Hypothalamus (tissue), 51 donors: ENCODE data around the gene MYOM1.

Source experiments
- DNase-seq, 51 donors: peaks; one replicate each; lab custom pipeline; 2025; lab: John Stamatoyannopoulos, UW

The MYOM1 gene

DNA sequence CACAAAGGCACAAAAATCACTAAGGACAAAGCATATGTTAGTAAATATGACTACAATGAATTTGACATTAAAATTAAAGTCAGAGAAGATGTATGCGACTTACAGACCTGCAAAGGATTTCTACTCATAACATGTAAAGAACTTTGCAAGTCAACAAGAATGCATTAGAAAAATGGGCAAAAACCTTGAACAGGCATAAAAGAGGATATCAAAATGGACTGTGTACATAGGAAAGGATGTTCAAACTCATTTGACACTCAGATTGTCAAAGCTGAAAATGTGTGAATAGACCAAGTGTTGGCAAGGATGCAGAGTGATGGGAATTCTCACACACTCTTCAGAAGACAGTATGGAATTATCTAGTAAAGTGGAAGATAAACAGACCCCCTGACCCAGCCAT is 94.9 kb downstream of the MYOM1 start:
- no peak for DNase-seq

DNA sequence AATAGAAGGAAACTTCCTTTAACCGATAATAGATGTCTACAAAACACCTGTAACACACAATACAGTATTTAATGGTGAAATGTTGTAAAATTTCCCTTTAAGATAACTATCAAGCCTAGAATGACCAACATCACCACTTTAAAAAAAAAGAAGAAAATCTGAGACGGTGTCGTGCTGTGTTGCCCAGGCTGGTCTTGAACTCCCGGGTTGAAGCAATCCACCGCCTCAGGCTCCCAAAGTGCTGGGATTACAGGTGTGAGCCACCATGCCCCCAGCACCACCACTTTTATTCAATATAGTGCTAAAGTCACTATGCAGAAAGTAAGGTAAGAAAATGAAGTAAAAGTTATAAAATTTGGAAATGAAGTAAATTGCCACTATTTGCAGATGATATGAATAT is 96.9 kb downstream of the MYOM1 start:
- no peak for DNase-seq

DNA sequence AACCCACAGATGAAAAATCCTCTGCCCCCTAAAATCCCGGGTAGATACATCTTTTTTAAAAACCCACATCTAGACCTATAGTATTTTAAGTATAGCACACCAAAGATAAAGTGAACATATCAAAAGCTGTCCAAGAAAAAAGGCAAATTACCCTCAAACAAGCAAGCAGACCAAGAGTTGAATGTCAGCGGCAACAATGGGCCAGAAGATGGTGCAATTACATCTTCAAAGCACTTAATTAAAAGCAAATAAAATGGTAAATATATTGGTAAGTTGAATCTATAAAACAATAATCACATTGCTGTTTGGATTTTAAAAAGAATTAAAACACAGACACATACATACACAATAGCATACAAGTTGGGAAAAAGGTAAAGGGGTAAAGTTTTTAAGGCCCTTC is 98.5 kb downstream of the MYOM1 start:
- no peak for DNase-seq

DNA sequence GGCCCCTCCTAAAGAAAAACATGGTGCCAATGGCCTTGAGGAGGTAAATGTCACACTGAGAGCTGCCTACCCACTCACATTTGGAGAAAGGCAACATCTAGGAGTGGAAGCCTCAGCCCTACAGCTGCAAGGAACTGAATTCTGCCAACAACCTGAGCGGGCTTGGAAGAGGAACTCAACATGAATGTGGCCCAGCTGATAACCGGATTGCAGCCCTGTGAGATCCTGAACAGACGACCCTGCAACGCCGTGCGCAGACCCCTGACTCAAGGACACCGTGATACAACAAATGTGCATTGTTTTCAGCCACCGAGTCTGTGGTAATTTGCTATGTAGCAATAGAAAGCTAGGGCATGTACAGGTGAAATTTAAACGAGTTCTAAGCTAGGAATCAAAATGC is 99.4 kb downstream of the MYOM1 start:
- DNase-seq: no peak

DNA sequence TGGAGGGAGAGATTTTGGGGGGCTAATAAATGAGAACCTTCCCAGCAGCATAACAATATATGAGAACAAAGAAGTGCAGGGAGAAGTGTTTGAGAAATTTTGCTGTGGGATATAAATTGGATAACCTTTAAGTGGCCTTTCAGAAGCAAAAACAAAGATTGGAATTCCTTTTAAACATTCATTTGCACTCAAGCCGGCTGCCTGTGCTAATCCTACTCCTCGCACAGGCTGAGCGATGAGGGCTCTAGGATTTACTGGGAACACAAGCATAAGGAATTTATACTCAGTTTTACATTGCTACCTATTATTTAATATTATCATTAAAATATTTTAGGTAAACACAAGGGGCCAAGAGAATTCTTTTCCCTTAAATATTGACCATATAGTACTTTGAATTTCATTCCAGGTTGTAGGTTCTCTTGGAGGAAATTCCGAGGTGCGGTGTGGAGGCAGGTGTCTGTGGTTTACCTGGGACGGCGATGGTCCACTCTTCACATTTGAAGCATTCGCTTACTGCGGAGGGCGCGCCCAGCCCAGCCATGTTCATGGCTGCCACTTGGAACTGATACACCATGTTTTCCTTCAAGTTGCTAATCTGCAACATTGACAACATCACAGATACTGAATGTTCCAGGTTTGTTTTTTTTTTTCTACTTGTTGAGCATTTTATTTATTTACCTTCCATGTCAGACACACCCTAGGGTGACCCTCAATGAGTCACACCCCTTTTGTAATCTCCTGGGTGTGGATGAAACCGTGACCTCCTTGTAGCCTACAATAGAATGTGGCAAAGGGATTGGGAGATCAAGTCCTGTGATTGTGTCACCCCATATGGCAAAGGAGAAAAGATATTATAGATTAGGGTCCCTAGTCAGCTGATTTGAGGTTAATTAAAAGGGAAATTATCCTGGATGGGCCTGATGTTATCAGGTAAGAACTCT is 100.1 kb downstream of the MYOM1 start:
- DNase-seq: no peak

DNA sequence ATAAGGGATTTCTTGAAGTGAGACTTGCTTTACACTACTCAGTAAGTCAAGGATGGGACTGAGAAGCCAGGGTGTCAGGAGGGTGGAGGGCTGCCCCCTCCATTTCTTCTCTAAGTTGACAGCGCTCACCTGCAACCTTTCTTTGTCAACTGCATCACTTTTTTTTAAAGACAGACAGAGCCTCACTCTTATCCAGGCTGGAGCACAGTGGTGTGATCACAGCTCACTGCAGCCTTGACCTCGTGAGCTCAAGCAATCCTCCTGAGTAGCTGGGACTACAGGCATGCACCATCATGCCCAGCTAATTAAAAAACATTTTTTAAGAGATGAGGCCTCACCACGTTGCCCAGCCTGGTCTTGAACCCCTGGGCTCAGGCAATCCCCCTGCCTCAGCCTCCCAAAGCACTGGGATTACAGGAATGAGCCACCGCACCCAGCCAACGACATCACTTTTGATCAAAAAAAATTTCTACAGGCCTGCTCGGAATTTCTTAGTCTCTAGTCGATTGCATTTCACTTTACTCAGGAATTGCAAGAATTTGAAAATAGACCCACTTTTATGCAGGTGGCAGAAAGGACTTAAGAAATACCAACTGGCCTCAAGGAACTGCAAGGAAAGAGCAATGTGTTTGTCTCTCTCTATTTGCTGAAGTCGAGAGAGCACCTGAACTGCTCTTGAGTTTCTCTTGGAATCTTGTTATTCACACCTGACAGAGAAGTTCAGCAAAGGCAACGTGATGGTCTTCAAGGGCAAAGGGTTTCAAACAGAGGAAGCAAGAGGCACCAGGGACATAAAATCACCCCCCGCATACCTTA is 101.4 kb downstream of the MYOM1 start:
- no peak for DNase-seq

DNA sequence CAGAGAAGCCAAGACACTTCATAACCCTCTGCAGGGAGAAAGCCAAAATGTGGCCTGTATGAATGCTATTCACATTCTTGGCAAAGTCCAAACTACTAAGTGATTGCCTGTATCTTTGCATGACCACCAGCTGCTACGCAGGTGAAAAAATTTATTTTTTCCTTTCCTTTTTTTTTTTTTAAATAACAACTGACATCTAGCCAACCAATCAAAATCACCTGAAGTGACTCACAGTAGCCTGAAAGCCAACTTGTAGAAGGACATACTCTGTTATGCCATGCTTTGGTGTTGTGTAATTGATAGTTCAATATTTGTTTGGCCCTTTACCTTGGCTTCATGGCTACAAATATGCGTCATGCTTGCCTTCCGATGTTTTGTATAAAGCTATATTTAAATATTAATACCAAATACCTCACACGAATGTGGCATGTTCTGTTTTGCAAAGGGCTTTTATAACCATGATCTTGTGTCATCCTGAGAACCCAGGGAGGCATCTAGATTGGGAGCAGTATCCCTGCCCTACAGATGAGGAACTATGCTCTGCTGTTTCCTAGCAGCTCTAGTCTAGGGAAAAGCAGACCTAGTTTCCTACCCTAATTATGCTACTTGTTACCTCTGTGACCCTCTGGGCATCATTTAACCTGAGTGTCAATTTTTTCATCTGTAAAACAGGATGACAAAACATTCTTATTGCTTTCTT is 102.1 kb downstream of the MYOM1 start:
- no peak for DNase-seq

DNA sequence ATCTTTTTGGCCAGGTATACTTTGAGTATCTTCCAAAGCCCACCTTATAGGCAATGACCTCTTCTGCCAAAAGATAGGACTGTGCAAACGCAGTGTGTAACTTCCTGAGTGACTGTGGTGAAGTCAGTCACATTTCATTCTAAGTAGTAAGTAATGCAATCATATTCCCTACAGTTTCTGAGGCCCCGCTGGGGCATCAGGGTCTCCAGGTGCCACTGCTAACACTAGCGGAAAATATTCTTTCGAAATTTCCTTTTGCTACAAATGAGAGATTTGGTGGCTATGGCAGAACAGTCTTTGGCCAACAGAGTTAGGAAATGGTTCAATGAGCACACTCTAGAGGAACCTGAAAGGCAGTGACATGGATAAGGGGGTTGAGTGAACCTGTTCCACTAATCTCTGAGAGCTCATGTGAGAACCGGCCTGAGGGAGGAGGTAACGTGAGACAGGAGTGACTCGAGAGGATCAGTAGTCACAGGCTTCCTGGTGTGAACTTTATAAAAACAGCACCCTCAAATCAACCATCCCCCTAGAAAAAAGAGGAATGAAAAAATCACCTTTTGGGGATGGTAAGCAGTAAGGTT is 104.2 kb downstream of the MYOM1 start:
- no peak for DNase-seq

DNA sequence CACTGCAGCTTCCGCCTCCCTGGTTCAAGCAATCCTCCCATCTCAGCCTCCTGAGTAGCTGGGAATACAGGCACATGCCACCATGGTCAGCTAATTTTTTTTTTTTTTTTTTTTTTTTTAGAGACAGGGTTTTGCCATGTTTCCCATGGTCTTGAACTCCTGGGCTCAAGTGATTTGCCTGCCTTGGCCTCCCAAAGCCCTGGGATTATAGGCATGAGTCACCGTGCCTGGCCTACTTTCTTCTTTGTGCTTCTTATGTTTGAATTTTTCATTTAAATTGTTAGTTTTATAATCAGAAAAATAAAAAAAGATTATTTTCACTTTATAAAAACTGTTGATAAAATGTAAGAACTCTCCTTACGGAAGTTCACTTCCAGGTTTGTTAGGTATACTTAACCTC is 105.3 kb downstream of the MYOM1 start:
- no peak for DNase-seq

DNA sequence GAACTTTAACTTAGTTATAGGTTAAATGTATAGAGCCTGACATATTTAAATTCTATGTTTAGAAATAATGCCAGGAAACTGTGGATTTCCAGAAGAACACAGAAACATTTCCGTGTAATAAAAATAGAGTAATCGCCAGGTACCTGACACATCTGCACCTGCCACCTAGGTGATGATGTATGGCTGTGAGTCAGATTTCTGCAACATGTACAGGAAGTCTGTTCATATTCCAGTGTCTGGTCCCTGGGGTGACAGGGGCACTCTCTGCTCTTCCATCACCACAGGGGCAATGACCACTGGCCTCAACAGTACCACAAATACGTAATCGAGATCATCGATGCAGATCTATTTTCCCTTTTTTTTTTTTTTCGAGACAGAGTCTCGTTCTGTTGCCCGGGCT is 105.7 kb downstream of the MYOM1 start:
- no peak for DNase-seq

DNA sequence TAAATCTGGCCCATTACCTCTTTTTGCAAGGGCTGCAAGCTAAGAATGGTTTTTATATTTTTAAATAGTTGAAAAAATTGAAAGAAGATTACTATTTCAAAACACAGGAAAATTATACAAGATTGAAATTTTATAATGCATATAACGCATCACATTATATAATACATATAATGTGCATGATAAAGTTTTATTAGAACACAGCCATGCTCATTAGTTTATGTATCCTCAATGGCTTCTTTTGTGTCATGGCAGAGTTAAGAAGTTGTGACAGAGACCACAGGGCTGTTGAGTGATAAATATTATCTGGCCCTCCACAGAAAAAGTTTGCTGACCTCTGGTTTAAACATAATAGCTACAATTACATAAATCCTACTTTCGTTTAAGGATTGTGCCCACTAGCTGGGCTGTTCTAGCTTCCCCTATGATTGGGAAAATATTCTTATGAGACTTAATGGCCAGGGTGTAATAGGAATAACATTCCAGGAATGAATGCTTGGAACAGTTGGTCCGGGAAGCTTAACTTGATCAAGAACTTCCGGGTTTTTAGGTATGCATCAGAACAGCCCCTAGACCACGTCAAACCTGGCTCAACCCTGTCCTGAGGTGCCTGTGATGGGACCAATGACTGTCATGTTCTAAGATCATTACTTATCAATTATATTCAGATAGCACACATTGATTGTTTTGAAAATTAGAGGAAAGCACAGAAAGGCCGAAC is 108.1 kb downstream of the MYOM1 start:
- no peak for DNase-seq

DNA sequence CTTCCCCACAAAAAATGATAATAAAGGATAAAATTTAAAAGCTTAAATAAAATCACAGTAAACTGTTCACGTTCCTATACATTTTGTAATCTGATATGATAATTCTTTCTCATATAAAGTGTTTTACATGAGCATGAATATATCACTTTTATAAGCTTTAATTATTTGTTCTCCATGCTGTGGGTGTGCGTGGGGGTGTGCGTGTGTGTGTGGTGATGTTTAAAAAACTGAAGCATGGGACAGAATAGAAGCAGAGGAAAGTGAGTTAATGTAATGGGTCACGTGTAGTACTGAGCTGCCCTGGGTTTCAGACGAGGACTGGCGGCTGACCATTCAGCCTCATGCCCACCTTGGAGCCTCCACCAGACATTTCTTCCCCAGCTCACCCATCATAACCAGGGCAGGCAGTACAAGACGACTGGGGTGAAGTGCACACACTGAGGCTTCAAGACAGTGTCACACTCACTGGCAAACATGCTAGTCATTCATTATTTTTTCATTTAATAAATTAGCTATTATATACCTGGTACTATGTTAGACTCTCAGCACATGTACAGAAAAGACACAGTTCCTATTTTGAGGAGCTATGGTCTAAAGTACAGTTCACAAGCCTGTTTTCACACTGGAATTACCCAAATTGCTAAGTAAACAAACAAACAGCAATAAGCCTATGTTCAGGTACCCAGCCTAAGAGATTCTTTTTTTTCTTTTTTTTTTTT is 109.6 kb downstream of the MYOM1 start:
- no peak for DNase-seq

DNA sequence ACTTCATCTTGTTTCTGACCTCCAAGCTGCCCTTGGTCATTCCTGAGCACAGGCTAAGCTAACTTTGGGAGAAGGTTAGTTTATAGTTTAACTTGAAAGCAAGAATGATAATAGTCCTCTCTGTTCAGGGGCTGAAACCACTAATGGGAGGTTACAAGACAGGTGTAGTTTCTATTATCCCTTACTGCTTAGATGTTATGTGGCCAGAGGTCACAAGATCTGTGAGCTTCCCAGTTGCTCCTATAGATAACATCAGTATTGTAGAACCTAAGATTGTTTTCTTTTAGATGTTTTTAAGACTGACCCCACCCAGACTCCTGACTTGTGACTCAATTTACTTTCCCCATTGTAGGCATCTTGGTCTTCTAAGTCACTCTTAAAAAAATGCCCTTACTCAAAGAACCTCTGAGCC is 112.0 kb downstream of the MYOM1 start:
- DNase-seq: no peak

DNA sequence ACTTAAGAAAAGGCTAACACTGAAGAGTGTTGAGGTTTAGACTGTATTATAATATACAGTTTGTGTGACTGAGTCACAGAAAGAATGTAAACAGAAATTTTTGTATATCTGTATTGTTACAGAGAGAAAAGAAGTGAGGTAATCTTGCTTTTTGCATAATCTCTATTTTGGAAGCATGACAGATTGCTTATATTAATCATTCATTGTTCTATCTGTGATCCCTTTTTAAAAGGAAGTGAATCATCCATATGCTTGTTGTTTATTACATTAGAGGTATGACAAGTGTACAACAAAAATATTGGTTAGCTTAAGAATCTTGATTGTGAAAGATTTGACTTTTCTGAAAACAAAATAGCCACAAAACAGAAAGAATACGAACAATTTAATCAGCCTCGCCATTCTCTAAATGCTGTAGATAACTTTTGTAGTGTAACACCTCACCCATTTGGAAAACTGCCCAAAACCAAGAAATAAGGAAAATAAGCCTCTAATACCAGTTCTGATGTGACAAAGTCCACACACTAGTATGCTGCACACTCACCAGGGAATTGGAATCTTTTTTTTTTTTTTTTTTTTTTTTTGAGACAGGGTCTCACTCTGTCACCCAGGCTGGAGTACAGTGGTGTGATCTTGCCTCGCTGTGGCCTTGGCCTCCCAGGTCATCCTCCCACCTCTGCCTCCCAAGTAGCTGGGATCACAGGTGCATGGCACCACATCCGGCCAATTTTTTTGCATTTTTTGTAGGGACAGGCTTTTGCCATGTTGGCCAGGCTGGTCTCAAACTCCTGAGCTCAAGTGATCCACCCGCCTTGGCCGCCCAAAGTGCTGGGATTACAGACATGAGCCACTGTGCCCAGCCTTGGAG is 115.3 kb downstream of the MYOM1 start:
- DNase-seq: no peak

DNA sequence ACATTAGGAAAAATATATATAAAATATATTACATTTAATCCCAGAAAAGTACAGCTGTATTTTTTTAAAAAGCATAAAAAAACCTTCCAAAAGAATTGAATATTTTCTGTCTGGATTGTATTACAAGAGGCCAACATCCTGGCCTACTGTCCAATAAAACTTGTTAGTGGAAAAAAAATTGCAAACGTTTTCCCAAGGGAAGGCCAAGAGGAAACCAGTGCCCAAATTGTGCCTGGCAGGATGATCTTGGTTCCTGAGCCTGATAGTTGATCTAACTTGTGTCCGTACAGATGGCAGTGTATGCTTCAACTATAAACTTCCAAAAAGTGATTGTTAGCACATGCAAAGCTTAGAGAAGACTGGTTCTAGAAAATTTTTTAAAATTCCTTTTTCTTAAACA is 116.2 kb downstream of the MYOM1 start:
- no peak for DNase-seq

DNA sequence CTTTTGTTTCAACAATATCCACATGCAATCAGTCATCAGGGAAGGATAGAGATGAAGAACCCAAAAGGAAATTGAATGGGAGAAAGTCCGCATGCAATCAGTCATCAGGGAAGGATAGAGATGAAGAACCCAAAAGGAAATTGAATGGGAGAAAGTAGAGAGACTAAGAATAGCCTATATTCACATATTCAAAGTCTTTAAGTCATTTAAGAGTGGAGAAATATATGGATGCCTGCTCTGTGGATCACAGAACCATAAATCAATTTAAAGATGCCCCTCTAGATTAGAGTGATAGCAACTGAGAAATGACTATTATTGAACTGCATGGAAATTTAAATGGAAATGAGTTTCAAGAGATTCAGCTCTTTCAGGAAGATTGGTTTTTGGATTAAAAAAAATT is 116.8 kb downstream of the MYOM1 start:
- DNase-seq: no peak

DNA sequence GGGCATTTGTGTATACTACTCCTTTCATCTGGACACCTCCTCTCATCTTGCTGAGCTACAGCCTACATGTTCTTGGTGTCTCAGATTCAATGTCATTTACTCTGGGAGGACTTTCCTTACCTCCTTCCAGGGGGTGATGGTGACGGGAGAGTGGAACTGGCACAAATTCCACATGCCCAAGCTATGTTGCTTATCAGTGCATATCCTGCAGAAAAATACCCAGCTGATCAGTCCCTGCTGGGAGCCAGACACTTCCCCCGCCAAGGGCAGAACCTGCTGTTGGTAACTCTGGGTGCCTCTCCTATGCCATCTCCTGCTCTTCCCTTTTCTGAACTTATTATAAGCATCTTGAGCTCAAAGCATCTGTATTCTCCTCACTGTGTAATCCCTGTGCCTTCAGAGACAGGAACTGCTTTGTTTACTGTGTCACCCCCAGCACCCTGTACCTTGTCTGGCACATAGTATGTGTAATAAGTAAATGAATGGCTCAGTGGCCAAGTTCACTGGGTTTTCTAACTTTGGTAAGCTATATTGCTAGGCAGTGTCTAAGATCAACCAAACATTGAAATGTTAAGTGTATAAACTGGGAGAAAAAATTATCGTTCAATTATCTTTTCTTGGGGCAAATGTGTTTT is 119.2 kb downstream of the MYOM1 start:
- no peak for DNase-seq

DNA sequence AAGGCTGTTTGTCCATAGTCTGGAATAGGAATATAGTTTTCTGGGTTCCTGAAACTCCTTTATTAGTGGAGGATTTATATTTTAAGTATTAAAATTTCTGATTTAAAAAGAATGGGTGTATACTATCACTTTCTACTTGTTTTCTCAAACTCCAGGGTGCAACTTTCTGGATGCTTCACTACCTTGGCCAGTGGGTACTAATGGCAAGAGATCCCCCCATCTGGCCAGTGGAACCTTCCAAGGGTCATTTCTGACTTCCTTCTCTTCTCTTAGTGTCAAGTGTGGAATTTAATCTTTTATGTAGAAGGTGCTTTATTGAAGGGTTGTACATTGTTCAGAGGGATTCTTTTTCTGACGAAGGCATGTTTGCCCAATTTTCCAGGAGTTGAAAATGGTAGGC is 120.4 kb downstream of the MYOM1 start:
- DNase-seq: no peak
